GM19023 (cell line): ENCODE results near the gene PPFIA1.

Source experiments
- ATAC-seq: cut with Tn5 transposase; IDR thresholded peaks from one replicate; pipeline ENCODE4 v1.9.1; 2021; ENCODE audit warnings: mild to moderate bottlenecking, moderate library complexity; ENCODE audit not compliant: unreplicated experiment

Gene PPFIA1

DNA sequence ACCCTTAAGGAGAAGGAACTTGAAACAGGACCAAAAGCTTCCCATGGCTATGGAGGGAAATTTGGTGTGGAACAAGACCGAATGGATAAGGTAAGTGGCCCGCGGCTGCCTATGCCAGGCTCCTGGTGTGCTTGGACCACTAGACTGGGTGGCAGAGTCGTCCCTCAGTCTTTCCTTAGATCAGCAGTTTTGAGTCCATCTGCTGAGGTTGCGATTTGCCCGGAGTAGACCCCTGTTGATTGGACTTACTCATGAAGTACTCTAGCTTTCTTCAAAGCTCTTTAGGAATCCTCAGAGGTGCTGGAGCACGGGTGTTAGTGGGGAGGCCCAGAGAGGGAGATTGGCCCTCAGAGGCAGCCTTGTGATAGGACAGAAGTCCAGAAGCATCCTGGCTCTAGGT lies 139.4 kb downstream of the PPFIA1 start:
- ATAC-seq, result no peak

DNA sequence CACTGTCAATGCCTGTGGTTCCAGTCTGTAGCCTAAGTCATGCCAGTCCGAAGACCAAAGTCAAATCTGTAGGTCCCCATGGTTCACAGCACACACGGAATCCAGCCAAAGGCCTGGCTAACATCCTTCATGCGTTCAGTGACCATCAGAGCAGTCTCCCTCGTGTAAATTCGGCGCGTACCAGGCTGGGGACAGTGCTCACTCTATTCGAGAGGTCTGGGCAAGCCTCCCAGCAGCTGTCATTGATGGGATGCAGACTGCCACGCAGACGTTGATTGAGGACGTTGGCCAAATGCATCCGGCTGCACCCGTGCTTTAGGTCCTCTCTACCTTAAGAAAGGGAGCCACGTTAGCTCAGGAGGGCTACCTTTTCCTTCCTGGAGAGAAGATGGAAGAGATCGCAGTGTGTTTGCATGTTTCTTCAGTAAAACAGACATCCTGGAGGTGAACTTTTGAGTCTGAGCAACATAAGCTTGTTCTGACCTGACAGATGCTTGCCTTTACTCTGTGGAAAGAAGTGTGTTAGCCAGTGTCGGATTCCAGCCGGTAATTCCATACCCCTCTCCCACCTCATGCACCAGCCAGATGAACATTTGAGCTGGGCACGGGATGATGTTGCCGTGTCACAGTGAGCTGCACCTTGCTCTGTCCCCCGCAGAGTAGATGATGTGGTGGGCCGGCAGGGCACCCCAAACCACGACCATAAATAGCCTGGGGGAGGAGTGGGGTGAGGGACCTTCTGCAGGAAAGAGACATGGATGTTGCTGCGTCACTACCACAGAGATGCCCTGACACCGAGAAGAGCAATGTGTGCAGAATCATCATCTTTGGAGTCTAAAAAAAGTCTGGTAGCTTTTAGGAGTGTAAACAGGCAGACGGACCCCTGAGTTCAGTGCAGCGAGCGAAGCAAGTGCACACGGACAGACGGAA lies 140.1 kb downstream of the PPFIA1 start:
- ATAC-seq, result no peak

DNA sequence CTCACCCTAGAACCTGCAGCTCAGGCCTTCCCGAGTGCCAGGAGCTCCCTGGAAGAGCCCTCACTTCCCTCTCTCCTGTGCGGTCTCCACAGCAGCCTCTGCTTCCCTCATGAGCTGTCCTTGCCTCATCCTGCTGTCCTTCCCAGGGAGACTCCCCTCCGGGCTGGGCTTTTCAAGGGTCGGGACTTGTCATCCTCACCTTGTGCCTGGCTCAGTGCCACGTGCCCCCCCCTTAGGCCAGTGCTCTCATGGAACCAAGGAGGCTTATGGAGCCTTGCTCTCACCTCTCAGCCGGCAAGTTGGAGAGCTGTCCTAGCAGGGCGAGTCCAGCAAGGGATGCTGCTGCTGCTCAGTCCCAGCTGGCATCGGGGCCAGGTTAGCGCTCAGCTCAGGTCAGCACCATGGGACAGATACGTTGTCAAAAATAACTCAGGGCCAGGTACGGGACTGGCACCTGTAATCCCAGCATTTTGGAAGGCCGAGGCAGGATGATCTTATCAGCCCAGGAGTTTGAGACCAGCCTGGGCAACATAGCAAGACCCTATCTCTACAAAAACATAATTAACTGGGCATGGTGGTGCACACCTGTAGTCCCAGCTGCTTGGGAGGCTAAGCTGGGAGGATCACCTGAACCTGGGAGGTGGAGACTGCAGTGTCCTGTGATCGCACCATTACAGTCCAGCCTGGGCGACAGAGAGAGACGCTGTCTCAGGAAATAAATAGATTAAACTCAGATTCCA lies 141.4 kb downstream of the PPFIA1 start:
- ATAC-seq, result no peak

DNA sequence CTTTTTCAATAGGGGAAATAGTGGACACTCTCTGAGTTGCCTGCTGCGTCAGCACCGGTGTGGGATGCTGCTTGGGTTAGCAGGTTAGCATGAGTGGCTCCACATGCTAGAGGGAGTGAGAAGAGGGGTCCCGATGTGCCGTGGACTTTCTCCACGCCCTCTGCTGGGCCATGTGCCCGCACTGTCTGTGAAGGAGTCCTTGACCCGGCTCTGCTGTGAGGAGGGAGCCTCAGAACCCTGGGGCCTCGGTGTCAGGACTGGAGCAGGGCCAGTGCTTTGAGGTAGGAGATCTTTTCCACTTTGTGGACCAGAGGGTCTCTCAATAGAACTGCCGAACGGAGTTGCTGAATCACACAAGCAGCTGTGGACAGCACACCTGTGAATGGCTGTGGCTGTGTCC lies 142.7 kb downstream of the PPFIA1 start:
- ATAC-seq, result no peak

DNA sequence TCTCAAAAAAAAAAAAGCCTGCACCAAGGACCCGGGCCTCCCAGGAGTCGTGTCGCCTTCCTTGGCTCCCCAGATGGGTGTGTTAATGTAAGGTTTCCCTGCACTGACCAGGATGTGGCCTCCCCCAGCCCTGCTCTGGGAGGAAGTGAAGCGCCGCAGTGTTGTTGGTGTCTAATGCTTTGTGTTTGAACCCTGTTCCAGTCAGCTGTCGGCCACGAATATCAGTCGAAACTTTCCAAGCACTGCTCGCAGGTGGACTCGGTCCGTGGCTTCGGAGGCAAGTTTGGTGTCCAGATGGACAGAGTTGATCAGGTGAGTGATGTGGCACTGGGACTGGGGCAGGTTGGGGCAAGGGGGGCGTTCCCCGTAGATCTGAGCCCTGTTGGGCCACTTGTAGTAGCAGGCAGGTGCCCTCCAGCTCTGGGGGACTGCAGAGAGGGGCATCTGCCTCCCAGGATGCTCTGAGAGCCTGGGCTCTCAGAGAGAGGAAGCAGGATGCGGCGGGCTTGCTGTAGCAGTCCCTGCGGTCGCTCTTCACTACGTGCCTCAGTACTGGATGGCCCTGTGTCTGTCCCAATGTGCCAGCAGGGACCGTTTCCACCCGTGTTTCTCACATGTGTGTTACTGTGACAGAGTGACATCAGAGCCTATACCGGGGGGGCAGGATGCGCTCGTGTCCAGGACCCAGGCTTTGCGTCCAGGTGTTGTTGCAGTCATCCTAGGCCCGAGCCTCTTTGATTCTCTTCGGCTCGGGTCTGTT lies 144.0 kb downstream of the PPFIA1 start:
- no peak for ATAC-seq

DNA sequence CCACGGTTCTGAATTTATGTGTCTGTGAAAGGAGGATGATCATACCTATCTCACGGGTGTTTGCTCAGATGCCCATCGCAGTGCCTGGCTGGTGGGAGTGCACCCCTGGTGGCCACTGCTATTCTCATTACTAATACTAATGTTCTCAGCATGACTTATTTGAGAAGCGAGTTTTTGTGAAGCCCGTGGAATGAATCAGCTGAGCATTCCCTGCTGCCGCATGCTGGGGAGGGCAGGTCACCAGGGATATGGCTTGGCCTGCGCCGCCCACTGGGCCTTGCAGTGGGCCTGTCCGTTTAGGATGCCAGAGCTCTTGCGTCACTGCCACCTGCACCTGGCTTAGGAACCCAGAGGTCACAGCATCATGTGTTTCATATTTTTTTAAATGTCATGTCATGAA lies 144.7 kb downstream of the PPFIA1 start:
- ATAC-seq, result no peak

DNA sequence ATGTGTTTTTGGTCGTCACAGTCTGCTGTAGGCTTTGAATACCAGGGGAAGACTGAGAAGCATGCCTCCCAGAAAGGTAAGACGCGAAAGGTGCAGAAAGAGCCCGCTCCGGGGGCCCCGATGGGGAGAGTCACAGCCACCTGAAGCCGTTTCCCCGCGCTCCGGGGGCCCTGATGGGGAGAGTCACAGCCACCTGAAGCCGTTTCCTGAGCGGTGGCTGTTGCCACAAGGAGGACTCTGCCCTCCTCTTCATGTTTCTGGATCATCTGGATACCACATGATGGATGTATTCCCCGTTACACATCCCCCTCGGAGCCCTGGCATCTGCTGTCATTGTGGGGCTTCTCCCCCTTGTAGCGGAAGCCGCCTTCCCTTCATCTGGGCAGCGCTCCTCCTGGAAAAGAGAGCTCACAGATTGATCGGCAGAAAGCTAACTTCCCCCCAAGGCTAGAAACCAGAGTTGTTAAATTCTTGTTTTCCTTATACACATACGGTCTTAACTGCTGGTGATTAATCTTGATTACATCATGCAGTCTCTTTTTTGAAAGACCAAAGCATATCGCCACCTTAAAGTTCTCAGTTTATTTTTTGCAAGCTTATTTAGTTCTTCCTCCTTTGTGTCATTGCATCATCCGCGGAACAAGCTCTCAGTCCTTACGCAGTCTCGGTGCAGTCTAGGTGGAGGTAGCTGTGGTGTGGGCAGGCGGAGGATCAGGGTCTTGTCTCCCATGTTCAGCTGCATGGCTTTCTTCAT lies 145.3 kb downstream of the PPFIA1 start:
- ATAC-seq, result no peak

DNA sequence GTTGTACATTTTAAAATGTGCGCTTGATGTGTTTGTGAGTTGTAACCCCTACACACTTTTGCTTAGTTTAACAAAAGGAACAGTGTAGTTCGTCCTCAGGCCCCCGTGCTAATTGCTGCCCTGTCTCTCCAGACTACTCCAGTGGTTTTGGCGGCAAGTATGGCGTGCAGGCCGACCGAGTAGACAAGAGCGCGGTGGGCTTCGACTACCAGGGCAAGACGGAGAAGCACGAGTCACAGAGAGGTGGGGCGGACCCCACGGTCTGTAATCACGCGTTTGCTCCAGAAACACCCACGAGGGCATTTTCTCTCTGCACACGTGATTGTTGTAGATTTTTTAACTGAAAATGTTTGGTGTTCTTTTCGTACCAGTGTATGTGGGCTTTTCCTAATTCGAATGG lies 146.4 kb downstream of the PPFIA1 start:
- ATAC-seq, result no peak

DNA sequence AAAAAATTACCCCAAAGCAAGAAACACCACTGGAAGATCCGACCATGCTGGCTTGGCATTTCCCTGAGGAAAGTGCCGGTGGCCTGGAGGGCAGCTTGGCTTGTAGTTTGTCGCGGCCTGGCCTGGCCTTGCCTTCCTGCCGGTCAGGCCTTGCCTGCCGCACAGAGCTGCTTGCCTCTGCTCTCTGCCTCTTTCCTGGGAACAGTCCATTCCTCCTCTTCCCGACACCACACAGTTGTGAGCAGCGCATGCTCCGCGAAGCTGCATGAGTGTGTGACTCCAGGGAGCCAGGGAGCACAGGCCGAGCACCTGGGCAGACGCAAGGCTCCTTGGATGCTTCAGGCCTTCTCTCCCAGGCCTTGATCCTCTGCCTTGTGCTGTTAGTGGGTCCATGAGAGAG lies 147.6 kb downstream of the PPFIA1 start:
- no peak for ATAC-seq

DNA sequence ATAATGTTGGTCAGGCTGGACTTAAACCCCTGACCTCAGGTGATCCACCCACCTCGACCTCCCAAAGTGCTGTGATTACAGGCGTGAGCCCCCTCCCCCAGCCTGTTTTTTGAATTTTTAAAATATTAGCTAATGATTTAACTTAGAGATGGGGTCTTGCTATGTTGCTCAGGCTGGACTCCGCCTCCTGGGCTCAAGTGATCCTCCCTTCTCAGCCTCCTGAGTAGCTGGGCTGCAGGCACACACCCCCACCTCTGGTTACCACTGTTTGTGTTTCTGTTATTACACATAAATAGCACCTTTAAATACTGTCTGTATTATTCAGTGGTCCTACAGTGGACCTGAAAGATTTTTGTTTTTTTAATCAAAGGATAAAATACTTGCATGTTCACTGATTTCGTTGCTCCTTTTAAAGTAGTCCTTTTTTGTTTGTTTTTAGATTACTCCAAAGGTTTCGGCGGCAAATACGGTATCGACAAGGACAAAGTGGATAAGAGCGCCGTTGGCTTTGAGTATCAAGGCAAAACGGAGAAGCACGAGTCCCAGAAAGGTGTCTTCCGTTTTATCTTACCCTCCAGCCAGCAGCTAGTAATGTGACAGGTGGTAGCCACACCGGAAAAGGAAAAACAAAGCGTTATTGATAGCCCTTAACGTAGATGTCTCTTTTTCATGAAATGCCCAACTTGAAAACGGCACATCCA lies 149.0 kb downstream of the PPFIA1 start:
- no peak for ATAC-seq

DNA sequence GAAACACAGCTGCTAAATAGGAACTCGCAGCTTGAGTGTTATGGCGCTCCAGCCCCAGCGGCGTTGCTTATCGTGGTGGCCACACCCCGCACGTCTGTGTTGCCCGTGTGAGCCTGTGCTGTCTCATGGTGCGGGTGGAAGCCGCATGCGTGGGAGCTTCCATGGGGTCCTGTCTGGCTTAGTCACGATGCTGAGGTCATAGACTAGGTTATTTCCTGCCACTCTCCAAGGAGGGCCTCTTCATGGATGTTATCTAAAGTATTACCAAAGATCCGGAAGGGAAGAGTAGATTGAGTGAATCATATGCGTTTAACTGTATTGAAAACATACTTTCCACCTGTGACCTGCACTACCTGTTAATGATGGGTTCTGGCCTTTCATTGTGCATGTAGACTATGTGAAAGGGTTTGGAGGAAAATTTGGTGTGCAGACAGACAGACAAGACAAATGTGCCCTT lies 149.5 kb downstream of the PPFIA1 start:
- no peak for ATAC-seq

DNA sequence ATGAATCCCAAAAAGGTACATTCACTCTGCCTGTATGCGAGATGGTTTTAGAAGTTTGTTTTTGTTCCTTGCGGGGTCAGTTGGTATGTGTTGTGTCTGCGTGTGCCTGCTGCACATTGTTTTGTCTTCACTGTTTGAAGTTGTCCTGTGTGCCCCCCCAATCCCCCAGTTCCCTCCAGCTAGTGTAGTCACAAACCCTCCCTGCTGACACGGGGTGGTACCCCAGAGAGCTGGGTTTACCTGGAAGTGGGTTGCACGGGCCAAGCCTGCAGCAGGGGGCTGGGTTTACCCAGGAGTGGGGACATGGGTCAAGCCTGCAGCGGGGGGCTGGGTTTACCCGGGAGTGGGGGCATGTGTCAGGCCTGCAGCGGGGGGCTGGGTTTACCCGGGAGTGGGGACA lies 150.0 kb downstream of the PPFIA1 start:
- ATAC-seq, result no peak

DNA sequence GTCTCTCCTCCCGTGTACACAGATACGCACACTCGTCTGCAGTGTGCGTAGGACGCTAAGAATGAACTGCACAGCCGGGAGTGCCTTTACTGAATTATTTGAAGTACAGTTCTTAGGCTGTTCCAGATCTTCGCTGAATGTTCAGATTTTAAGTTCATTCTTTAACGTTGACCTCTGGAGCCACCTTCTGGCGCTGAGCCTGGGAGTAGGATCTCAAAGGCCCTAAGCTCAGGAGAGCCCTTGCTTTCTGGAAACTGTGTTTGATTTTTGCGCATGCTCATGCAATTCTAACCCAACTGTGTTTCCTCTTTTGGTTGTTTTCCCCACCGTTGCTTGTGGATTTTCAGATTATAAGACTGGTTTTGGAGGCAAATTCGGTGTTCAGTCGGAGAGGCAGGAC lies 150.6 kb downstream of the PPFIA1 start:
- ATAC-seq, result no peak

DNA sequence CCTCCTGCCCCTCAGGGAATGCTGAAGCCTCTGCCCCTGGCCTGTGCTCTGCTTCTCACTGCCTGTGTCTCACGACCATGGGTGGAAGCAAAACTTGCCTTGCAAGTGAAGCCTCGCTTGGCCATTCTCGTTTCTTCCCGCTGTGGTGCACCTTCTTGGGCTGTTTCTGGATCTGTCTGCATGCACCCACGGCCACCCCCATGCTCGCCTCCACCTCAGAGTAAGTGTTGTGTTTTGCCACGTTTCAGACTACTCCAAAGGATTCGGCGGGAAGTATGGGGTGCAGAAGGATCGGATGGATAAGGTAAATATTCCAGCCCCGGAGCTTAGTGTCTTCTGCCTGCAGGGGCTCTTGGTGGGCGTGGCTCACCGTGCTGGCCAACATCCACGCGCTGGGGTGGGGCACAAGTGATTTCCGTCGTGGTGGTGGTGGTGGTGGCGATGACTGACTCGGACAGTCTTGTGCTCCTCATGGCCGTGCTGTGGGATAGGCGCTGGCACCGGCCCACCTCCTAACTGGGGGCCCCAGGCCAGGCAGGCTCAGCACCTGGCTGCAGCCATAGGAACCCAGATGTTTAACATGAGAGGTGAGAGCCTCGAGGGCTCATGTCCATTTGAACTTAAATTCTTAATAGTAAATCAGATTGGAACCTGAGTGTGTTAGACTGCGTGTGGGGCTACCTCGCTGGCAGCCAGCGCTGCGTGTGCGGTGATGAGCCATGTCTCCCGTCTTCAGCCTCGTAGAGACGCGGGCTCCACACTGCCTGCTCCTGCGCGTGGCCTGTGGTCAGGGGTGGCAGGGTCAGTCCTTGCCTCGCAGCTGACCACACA lies 152.4 kb downstream of the PPFIA1 start:
- ATAC-seq, result no peak

DNA sequence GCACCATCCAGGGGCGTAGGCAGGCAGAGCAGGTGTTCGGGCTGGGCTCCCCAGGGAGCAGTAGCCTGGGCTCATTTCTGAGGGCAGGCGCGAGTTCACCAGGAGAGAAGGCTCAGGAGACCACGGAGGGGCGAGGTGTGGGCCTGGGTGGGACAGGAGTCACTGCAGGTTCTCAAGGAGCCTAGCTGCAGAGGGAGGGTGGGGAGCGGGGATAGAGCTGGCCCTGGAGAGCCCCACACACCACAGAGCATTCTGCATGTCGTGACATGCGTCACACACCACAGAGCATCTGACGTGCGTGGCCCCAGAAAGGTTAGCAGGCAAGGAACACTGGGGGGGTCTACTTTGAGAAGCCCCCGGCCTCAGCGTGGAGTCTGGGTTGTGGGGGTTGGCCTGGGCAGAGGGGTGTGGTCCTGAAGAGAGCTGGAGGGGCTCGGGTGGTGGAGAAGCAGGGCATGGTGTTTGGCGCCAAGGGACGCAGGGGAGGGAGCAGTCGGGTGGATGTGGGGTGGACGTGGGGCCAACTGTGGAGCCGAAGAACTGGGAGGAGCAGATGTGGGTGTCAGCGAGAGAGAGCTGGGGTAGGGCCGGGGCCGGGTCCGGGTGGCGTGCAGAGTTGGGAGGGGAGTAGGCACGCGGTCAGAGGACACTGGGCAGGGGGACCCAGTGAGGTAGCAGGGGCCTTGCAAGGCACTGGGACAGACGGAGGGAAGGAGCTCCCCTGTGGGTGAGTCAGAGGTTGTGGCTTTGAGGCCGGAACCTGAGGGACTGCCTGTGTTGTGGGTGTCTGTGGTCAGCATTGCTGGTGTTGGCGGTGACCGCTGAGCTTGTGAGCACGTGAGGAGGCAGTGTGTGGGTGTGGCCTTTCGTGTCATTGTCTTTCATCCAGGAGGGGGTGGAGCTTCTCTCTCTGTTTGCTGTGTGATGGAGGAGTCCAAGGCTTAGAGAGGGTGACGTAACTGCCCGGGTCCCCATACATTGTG lies 153.3 kb downstream of the PPFIA1 start:
- ATAC-seq, result no peak

DNA sequence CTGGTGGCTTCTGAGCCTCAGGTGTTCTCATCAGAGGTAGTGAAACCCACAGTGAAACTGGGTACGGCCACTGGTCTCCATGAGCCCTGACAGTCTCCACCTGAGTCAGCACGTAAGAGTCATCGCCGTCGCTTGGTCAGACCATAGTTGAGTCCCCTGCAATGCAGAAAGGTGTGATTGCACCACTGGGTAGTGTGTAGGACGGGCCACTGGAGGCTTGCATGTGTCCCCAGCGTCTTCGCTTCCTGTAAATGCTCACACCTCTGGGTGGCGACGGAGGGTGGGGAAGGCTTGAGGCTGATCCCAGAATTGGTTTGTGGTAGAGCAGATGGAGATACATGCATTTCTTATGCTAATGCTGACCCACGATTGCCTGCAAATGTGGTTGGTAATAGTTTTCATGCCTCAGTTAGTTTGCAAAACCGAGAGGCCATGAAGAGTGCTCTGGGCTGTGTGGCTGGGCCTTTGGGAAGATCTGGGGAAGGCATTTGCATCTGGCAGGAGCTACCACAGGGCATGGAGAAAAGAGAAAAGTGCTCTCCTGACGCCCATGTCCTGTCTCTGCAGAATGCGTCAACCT lies 154.4 kb downstream of the PPFIA1 start:
- ATAC-seq, result no peak

DNA sequence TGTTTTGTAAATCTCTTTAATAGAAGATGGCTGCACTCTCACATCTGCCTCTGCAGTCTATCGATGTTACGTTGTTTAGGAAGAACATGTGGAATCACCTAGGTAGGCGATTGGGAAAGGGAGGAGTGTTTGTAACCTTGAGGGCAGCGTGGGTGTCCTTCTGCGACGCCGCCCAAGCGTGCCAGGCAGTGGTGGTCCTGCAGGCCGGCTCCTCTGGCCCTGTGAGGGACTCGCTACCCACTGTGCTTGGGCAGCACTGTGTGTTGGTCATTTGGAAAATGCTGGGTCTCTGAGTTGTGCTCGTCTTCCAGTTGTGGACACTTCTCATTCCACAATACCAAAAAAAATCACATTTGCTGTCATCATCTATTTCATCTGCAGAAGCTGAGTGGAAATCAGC lies 156.9 kb downstream of the PPFIA1 start:
- no peak for ATAC-seq
